Mucosa of rectum (tissue), 2 donors: ENCODE results near the gene PAK4.

ENCODE experiments used
- H3K27ac ChIP-seq, 2 donors: one replicate each; pipeline ENCODE4 v1.7.0; 2013; ENCODE audit warnings: inconsistent platforms in 2 of 2, low read depth in 2 of 2, low read length in 2 of 2
- H3K27me3 ChIP-seq, 2 donors: one replicate each; pipeline ENCODE4 v1.7.0; 2013; ENCODE audit warnings: low read length in 2 of 2; ENCODE audit not compliant: control insufficient read depth in 2 of 2, insufficient read depth in 2 of 2
- H3K36me3 ChIP-seq, 2 donors: one replicate each; pipeline ENCODE4 v1.7.0; 2013; ENCODE audit warnings: low read length in 2 of 2; ENCODE audit not compliant: control insufficient read depth in 2 of 2, insufficient read depth in 2 of 2
- H3K4me1 ChIP-seq, 2 donors: one replicate each; pipeline ENCODE4 v1.7.0; 2013; ENCODE audit warnings: low read length in 2 of 2, mild to moderate bottlenecking in 1 of 2; ENCODE audit not compliant: control insufficient read depth in 2 of 2, insufficient read depth in 2 of 2
- H3K4me3 ChIP-seq, 2 donors: one replicate each; pipeline ENCODE4 v1.7.0; 2013; ENCODE audit warnings: low read length in 2 of 2
- H3K9ac ChIP-seq, 2 donors: one replicate each; pipeline ENCODE4 v1.7.0; 2013; ENCODE audit warnings: low read length in 2 of 2, low read depth in 1 of 2, mild to moderate bottlenecking in 1 of 2
- H3K9me3 ChIP-seq, 2 donors: one replicate each; pipeline ENCODE4 v1.7.0; 2013; ENCODE audit warnings: low read length in 2 of 2; ENCODE audit not compliant: control insufficient read depth in 2 of 2
- donor health status: healthy.
- donor health status: Normal muscosa, but diverticular disease.

The PAK4 gene

GRCh38 chr19:39192846-39193245 lies 67.3 kb downstream of the PAK4 start:
- H3K36me3 ChIP-seq: no peaks in the 10 kb centered on the region
- H3K27me3 ChIP-seq: peaks cover 21 to 32% of the 10 kb centered on the region in 2 donors
- no peak overlapping the region for H3K4me3 ChIP-seq
- H3K9ac ChIP-seq: no peak overlapping the region
- H3K4me1 ChIP-seq: peaks cover 0 to 5% of the 10 kb centered on the region in 2 donors
- no peaks in the 10 kb centered on the region for H3K9me3 ChIP-seq
- H3K27ac ChIP-seq: no peak overlapping the region

- Histone ChIP-seq H3K36me3 (no peaks in the 10 kb centered on the region), H3K4me1 (peaks cover 0 to 5% of the 10 kb centered on the region in 2 donors), H3K9me3 (no peaks in the 10 kb centered on the region), H3K9ac (no peak overlapping the region), H3K27ac (no peak overlapping the region), H3K27me3 (peaks cover 24 to 35% of the 10 kb centered on the region in 2 donors), H3K4me3 (no peak overlapping the region)
Observed at GRCh38 chr19:39193803-39194202, 68.2 kb downstream of the PAK4 start.

- peaks cover 0 to 5% of the 10 kb centered on the region in 2 donors for H3K4me1 ChIP-seq
- H3K27me3 ChIP-seq: peaks cover 26 to 35% of the 10 kb centered on the region in 2 donors
- no peak overlapping the region for H3K27ac ChIP-seq
- H3K9ac ChIP-seq: no peak overlapping the region
- no peak overlapping the region for H3K4me3 ChIP-seq
- no peaks in the 10 kb centered on the region for H3K36me3 ChIP-seq
- H3K9me3 ChIP-seq: no peaks in the 10 kb centered on the region
Observed at GRCh38 chr19:39194832-39195542, 69.4 kb downstream of the PAK4 start.

GRCh38 chr19:39195755-39196154 lies 70.2 kb downstream of the PAK4 start:
- H3K36me3 ChIP-seq: no peaks in the 10 kb centered on the region
- H3K27me3 ChIP-seq: peaks cover 27 to 39% of the 10 kb centered on the region in 2 donors
- H3K9ac ChIP-seq: no peak overlapping the region
- no peaks in the 10 kb centered on the region for H3K9me3 ChIP-seq
- H3K4me3 ChIP-seq: no peak overlapping the region
- H3K4me1 ChIP-seq: peaks cover 0 to 5% of the 10 kb centered on the region in 2 donors
- H3K27ac ChIP-seq: no peak overlapping the region

- Histone ChIP-seq H3K4me1 (peaks cover 0 to 5% of the 10 kb centered on the region in 2 donors), H3K27me3 (peaks cover 27 to 40% of the 10 kb centered on the region in 2 donors), H3K27ac (no peak overlapping the region), H3K36me3 (no peaks in the 10 kb centered on the region), H3K9me3 (no peaks in the 10 kb centered on the region), H3K9ac (no peak overlapping the region), H3K4me3 (no peak overlapping the region)
Observed at GRCh38 chr19:39196320-39196719, 70.7 kb downstream of the PAK4 start.

GRCh38 chr19:39196860-39197562 lies 71.4 kb downstream of the PAK4 start, which contains the start of gene NCCRP1:
TSS of gene NCCRP1 (plus strand) at chr19:39196964. CDS start at chr19:39196983, 19 bp downstream.
- H3K9ac ChIP-seq: no peak within 1 kb of the TSS
- no peaks in the 10 kb centered on the region for H3K36me3 ChIP-seq
- peaks cover 0 to 5% of the 10 kb centered on the region in 2 donors for H3K4me1 ChIP-seq
- H3K4me3 ChIP-seq: no peak within 1 kb of the TSS
- H3K9me3 ChIP-seq: no peaks in the 10 kb centered on the region
- H3K27ac ChIP-seq: no peak within 1 kb of the TSS
- peaks cover 29 to 46% of the 10 kb centered on the region in 2 donors for H3K27me3 ChIP-seq

- Histone ChIP-seq H3K9me3 (no peaks in the 10 kb centered on the region), H3K4me3 (no peak overlapping the region), H3K27ac (no peak overlapping the region), H3K9ac (no peak overlapping the region), H3K27me3 (peaks cover 30 to 49% of the 10 kb centered on the region in 2 donors), H3K4me1 (peaks cover 0 to 5% of the 10 kb centered on the region in 2 donors), H3K36me3 (no peaks in the 10 kb centered on the region)
Observed at GRCh38 chr19:39197808-39198207, 72.2 kb downstream of the PAK4 start.

- Histone ChIP-seq H3K36me3 (no peaks in the 10 kb centered on the region), H3K4me1 (no peaks in the 10 kb centered on the region), H3K4me3 (no peak overlapping the region), H3K27me3 (peaks cover 33 to 61% of the 10 kb centered on the region in 2 donors), H3K9ac (no peak overlapping the region), H3K27ac (no peak overlapping the region), H3K9me3 (no peaks in the 10 kb centered on the region)
Observed at GRCh38 chr19:39199025-39199424, 73.4 kb downstream of the PAK4 start.

GRCh38 chr19:39200066-39200802 lies 74.6 kb downstream of the PAK4 start:
- no peaks in the 10 kb centered on the region for H3K9me3 ChIP-seq
- H3K36me3 ChIP-seq: no peaks in the 10 kb centered on the region

GRCh38 chr19:39200803-39201115 lies 75.2 kb downstream of the PAK4 start:
- no peaks in the 10 kb centered on the region for H3K4me1 ChIP-seq
- H3K9ac ChIP-seq: no peak overlapping the region
- H3K9me3 ChIP-seq: no peaks in the 10 kb centered on the region
- no peaks in the 10 kb centered on the region for H3K36me3 ChIP-seq
- no peak overlapping the region for H3K4me3 ChIP-seq
- no peak overlapping the region for H3K27ac ChIP-seq
- H3K27me3 ChIP-seq: peaks cover 29 to 62% of the 10 kb centered on the region in 2 donors

More at GRCh38 chr19:39200066-39200802, 74.6 kb downstream of the PAK4 start:
- H3K4me3 ChIP-seq: no peak overlapping the region
- no peaks in the 10 kb centered on the region for H3K4me1 ChIP-seq
- H3K27me3 ChIP-seq: peaks cover 32 to 66% of the 10 kb centered on the region in 2 donors
- H3K27ac ChIP-seq: no peak overlapping the region
- H3K9ac ChIP-seq: no peak overlapping the region
